ENCODE results near the gene SMYD3.

The SMYD3 gene

DNA sequence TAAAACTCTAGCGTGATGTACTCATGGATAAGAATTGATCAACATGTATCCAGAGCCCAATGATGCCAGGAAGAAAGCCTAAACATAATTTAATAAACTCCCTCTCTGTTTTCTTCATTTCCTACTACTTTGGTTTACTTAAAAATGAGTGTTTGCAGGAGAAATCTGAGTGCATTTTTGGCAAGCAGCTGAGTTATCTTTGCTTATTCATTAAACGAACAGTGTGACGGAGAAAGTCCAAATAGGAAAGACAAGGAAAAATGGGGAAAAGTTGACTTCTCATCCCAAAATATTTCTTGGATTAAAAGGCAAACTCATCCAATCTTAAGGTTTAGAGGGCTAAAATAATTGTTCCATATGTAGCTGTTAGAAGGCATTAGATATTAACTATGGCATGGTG lies 496.7 kb downstream of the SMYD3 start:
- Histone ChIP-seq H3F3A (ENCODE audit: insufficient read depth, low read length) (no peaks in the 10 kb centered on the region), H3K36me3 (replicated peaks; ENCODE audit: insufficient read depth, low read length) (no peaks in the 10 kb centered on the region), H3K27ac (ENCODE audit: low read length) (no peak overlapping the region), H4K20me1 (ENCODE audit: insufficient read depth, low read length) (no peaks in the 10 kb centered on the region), H3K4me1 (ENCODE audit: low read length) (no peaks in the 10 kb centered on the region), H2AFZ (ENCODE audit: low read length) (no peak overlapping the region), H3K4me2 (ENCODE audit: low read depth, low read length) (no peak overlapping the region), H3K4me3 (ENCODE audit: low read length) (no peak overlapping the region), H3K79me2 (ENCODE audit: low read length) (no peaks in the 10 kb centered on the region), H3K9me2 (replicated peaks; ENCODE audit: insufficient read depth, low read length) (no peaks in the 10 kb centered on the region), H3K27me3 (replicated peaks; ENCODE audit: insufficient read depth, low read length) (no peaks in the 10 kb centered on the region), H3K9ac (ENCODE audit: low read length) (no peak overlapping the region), H3K9me3 (replicated peaks; ENCODE audit: insufficient read depth, low read length) (no peaks in the 10 kb centered on the region)
- no peak for DNase-seq
- no peak for TF ChIP-seq CTCF (IDR thresholded peaks at IDR 0.05; ENCODE audit: low read length)

DNA sequence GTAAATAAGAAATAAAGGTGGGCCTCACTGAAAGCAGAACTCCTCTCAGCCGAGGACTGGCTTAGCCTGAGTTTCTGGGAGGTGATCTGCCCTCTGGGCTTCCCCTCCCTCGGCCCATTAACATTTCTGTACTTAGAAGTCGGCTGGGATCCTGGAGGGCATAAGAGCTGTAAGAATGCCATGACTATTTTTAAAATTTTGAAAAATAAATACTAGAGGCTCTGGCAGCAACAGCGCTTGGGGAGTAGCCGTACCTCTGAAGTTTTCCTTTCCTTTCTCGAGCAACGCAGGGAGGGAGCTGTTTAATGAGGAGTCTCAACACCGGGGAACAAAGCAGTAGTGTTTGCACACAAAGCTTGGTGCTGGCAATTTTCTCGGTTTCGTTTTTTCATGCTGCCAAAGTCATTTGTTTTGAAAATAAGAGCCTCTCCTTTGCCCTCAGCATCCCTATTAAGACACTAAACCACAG lies 498.7 kb downstream of the SMYD3 start:
- Histone ChIP-seq H3K4me2 (ENCODE audit: low read depth, low read length) (no peak overlapping the region), H3K79me2 (ENCODE audit: low read length) (no peaks in the 10 kb centered on the region), H3K9me3 (replicated peaks; ENCODE audit: insufficient read depth, low read length) (no peaks in the 10 kb centered on the region), H3K9me2 (replicated peaks; ENCODE audit: insufficient read depth, low read length) (no peaks in the 10 kb centered on the region), H3K4me1 (ENCODE audit: low read length) (no peaks in the 10 kb centered on the region), H3K4me3 (ENCODE audit: low read length) (no peak overlapping the region), H2AFZ (ENCODE audit: low read length) (no peak overlapping the region), H3K9ac (ENCODE audit: low read length) (no peak overlapping the region), H4K20me1 (ENCODE audit: insufficient read depth, low read length) (no peaks in the 10 kb centered on the region), H3F3A (ENCODE audit: insufficient read depth, low read length) (no peaks in the 10 kb centered on the region), H3K27ac (ENCODE audit: low read length) (no peak overlapping the region), H3K27me3 (replicated peaks; ENCODE audit: insufficient read depth, low read length) (no peaks in the 10 kb centered on the region), H3K36me3 (replicated peaks; ENCODE audit: insufficient read depth, low read length) (no peaks in the 10 kb centered on the region)
- DNase-seq = no peak
- no peak for TF ChIP-seq EZH2 (optimal IDR thresholded peaks at IDR 0.05; ENCODE audit: low read depth, low read length)
- TF ChIP-seq CTCF (IDR thresholded peaks at IDR 0.05; ENCODE audit: low read length) = no peak
- TF ChIP-seq EZH2phosphoT487 (IDR thresholded peaks at IDR 0.05; ENCODE audit: low read length) = no peak

DNA sequence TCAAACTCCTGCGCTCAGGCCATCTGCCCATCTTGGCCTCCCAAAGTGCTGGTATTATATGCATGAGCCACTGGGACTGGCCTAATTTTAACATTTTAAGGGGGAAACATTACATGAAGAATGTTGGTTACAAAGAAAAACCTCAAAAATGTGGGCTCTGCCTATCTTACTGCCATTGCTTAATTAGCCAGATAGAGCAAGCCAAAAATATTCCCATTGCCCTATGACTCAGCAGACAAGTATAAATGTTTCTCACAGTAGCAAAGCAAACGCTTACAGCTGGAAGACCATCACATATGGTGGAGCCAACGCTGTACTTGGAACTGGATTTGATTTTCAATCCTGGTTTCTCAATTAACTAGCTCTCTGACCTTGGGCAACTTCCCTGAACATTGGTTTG lies 502.0 kb downstream of the SMYD3 start:
- no peaks in the 10 kb centered on the region for H3K4me1 ChIP-seq (ENCODE audit: low read length)
- no peaks in the 10 kb centered on the region for H3K27me3 ChIP-seq (replicated peaks; ENCODE audit: insufficient read depth, low read length)
- H3F3A ChIP-seq (ENCODE audit: insufficient read depth, low read length) = no peaks in the 10 kb centered on the region
- no peaks in the 10 kb centered on the region for H4K20me1 ChIP-seq (ENCODE audit: insufficient read depth, low read length)
- no peaks in the 10 kb centered on the region for H3K9me2 ChIP-seq (replicated peaks; ENCODE audit: insufficient read depth, low read length)
- no peak for TF ChIP-seq EZH2phosphoT487 (IDR thresholded peaks at IDR 0.05; ENCODE audit: low read length)
- no peak for TF ChIP-seq EZH2 (optimal IDR thresholded peaks at IDR 0.05; ENCODE audit: low read depth, low read length)
- TF ChIP-seq CTCF (IDR thresholded peaks at IDR 0.05; ENCODE audit: low read length) = no peak
- DNase-seq = no peak
- no peak overlapping the region for H3K4me2 ChIP-seq (ENCODE audit: low read depth, low read length)
- no peak overlapping the region for H3K27ac ChIP-seq (ENCODE audit: low read length)
- no peaks in the 10 kb centered on the region for H3K36me3 ChIP-seq (replicated peaks; ENCODE audit: insufficient read depth, low read length)
- no peak overlapping the region for H3K4me3 ChIP-seq (ENCODE audit: low read length)
- no peak overlapping the region for H3K9ac ChIP-seq (ENCODE audit: low read length)
- H3K79me2 ChIP-seq (ENCODE audit: low read length) = no peaks in the 10 kb centered on the region
- no peaks in the 10 kb centered on the region for H3K9me3 ChIP-seq (replicated peaks; ENCODE audit: insufficient read depth, low read length)
- no peak overlapping the region for H2AFZ ChIP-seq (ENCODE audit: low read length)
